ENCODE data around the gene VWA2.
A peak's percentile ranks its signal among the peaks of the same experiment; 100 is the strongest.

The VWA2 gene

DNA sequence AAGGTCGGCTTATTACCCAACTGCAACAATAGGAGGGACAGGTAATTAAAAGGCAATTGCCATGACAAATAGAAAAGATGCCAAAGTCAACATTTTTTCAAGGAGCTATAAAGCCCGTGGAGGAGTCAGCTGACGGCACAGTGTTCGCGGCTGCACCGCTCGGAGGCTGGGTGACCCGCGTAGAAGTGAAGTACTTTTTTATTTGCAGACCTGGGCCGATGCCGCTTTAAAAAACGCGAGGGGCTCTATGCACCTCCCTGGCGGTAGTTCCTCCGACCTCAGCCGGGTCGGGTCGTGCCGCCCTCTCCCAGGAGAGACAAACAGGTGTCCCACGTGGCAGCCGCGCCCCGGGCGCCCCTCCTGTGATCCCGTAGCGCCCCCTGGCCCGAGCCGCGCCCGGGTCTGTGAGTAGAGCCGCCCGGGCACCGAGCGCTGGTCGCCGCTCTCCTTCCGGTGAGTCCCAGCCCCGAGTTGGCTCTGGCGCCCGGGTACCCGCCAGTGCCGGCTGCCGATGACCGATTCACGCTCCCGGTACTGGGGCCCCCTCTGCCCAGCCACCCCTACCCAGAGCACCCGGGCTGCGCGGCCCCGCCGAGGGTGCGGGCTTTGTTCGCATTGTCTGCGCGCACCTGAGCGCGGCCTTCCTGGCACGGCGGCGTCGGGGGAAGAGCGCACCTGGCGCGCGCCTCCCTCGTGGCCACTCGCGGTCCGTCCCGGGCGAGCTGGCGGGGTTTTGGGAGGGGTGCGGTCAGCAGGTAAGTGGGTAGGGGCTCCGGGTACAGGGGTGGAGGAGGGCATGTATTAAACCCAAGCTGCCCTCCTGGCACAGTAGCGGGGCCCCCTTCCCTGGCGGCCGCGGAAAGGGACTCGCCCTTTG is at the start of gene VWA2:
Gene VWA2 (plus strand): TSS at position 138 of the 877 bp plus-strand sequence. CDS start 9,460 bp downstream, outside the sequence.
- Mint-ChIP-seq H3K9me3 (no peaks in the 10 kb centered on the region), H3K4me3 (no peak within 1 kb of the TSS), H3K27ac (no peak within 1 kb of the TSS), H3K4me1 (peaks cover 2% of the 10 kb centered on the region), H3K36me3 (no peaks in the 10 kb centered on the region), H3K27me3 (peaks cover 92% of the 10 kb centered on the region)
- peak; percentile 23 for DNase-seq
- CTCF ChIA-PET = interaction anchor here (0.6 kb wide), 1 partner anchor 437 kb away, joined by 3 read pairs; no protein-coding TSS in a partner anchor

- H3K9me3 Mint-ChIP-seq = no peaks in the 10 kb centered on the region
- peaks cover 38% of the 10 kb centered on the region for H3K27me3 Mint-ChIP-seq
- H3K27ac Mint-ChIP-seq = no peak overlapping the region
- H3K4me1 Mint-ChIP-seq = no peaks in the 10 kb centered on the region
- H3K4me3 Mint-ChIP-seq = no peak overlapping the region
- CTCF ChIA-PET = no interaction called here
- DNase-seq = no peak
- no peaks in the 10 kb centered on the region for H3K36me3 Mint-ChIP-seq
Measured at GRCh38 chr10:114189700-114190099, 49.4 kb upstream of the VWA2 start.

- Mint-ChIP-seq H3K4me1 (peaks cover 11% of the 10 kb centered on the region), H3K4me3 (no peak overlapping the region), H3K27ac (no peak overlapping the region), H3K36me3 (no peaks in the 10 kb centered on the region), H3K9me3 (no peaks in the 10 kb centered on the region), H3K27me3 (peaks cover 54% of the 10 kb centered on the region)
- CTCF ChIA-PET = no interaction called here
- no peak for DNase-seq
Measured at GRCh38 chr10:114195079-114195478, 44.0 kb upstream of the VWA2 start.

- no peak for DNase-seq
- H3K27me3 Mint-ChIP-seq = peaks cover 48% of the 10 kb centered on the region
- no peak overlapping the region for H3K4me3 Mint-ChIP-seq
- CTCF ChIA-PET = no interaction called here
- no peak overlapping the region for H3K27ac Mint-ChIP-seq
- no peaks in the 10 kb centered on the region for H3K36me3 Mint-ChIP-seq
- H3K9me3 Mint-ChIP-seq = no peaks in the 10 kb centered on the region
- peaks cover 11% of the 10 kb centered on the region for H3K4me1 Mint-ChIP-seq
Measured at GRCh38 chr10:114199239-114199638, 39.8 kb upstream of the VWA2 start.

- H3K4me3 Mint-ChIP-seq = no peak overlapping the region
- no peaks in the 10 kb centered on the region for H3K4me1 Mint-ChIP-seq
- H3K27me3 Mint-ChIP-seq = peaks cover 24% of the 10 kb centered on the region
- no peaks in the 10 kb centered on the region for H3K36me3 Mint-ChIP-seq
- no peak for DNase-seq
- no peaks in the 10 kb centered on the region for H3K9me3 Mint-ChIP-seq
- H3K27ac Mint-ChIP-seq = no peak overlapping the region
- CTCF ChIA-PET = interaction anchor here (0.5 to 0.7 kb wide), 3 partner anchors 11 to 118 kb away, joined by 3 read pairs; no protein-coding TSS in a partner anchor
Measured at GRCh38 chr10:114202812-114203211, 36.2 kb upstream of the VWA2 start.

GRCh38 chr10:114206902-114207301 is 32.2 kb upstream of the VWA2 start:
- Mint-ChIP-seq H3K4me3 (no peak overlapping the region), H3K27ac (no peak overlapping the region), H3K36me3 (no peaks in the 10 kb centered on the region), H3K27me3 (no peaks in the 10 kb centered on the region), H3K4me1 (no peaks in the 10 kb centered on the region), H3K9me3 (no peaks in the 10 kb centered on the region)
- CTCF ChIA-PET = no interaction called here
- DNase-seq = no peak

DNA sequence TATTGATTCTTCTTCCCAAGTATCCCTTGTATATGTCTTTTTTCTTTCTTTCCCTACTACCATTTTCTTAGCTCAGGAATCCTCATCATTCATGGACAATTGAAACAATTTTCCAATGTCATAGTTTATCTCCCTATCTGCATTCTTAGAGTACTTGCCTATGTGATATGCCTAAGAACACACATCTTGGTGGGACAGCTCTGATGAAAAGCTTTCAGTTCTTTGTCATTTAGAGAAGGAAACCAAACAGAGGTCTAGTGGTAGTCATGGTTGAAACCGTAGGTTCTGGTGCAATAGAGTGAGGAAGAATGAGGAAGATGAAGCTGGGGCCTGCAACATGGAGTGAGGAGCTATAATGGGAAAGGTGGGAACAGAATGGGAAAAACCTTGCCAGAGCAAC is 31.7 kb upstream of the VWA2 start:
- Mint-ChIP-seq H3K27me3 (no peaks in the 10 kb centered on the region), H3K4me1 (no peaks in the 10 kb centered on the region), H3K4me3 (no peak overlapping the region), H3K36me3 (no peaks in the 10 kb centered on the region), H3K27ac (no peak overlapping the region), H3K9me3 (no peaks in the 10 kb centered on the region)
- DNase-seq = no peak
- CTCF ChIA-PET = no interaction called here

DNA sequence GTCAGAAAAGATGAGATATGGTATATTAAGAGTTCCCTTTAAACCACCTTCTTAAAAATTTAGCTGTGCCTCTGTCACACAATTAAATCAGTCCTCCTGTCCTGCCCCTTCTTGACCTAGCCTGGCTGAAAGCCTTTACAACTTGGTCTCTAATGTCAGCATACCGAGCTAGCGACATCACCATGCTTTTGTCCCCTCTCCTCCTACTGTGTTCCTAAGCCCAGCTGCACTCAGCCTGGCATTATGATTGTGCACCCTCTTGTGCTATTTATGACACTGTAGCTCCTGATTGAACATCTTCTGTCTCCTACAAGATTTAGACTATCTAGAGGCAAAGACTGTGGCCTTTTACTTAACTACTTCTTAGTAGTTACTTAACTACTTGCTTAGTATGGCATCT is 30.7 kb upstream of the VWA2 start:
- Mint-ChIP-seq H3K27me3 (no peaks in the 10 kb centered on the region), H3K36me3 (no peaks in the 10 kb centered on the region), H3K9me3 (no peaks in the 10 kb centered on the region), H3K27ac (no peak overlapping the region), H3K4me3 (no peak overlapping the region), H3K4me1 (no peaks in the 10 kb centered on the region)
- no peak for DNase-seq
- CTCF ChIA-PET = interaction anchor here (0.6 kb wide), 1 partner anchor 31 kb away, joined by 3 read pairs; no protein-coding TSS in a partner anchor

- no peak for DNase-seq
- Mint-ChIP-seq H3K36me3 (no peaks in the 10 kb centered on the region), H3K27ac (no peak overlapping the region), H3K9me3 (no peaks in the 10 kb centered on the region), H3K4me3 (no peak overlapping the region), H3K4me1 (no peaks in the 10 kb centered on the region), H3K27me3 (peaks cover 6% of the 10 kb centered on the region)
- CTCF ChIA-PET = no interaction called here
Measured at GRCh38 chr10:114212153-114212552, 26.9 kb upstream of the VWA2 start.

DNA sequence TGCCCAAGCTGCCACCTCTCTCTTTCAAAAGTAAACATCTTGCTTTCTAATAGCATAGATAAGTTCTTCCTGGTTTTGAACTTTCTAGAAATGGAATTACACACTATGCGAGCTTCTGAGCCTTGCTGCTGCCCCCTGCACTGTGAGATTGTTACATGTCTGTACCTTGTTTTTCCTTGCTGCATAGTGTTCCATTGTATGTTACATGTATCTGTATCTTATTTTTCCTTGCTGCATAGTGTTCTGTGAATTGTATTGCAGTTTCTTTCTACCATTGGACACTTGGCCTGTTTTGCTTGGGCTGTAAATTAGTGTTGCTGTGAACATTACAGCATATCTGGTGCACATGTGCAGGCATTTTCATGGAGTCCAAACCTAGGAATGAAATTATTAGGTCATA is 24.0 kb upstream of the VWA2 start:
- CTCF ChIA-PET = no interaction called here
- no peaks in the 10 kb centered on the region for H3K4me1 Mint-ChIP-seq

GRCh38 chr10:114220281-114220680 is 18.8 kb upstream of the VWA2 start:
- no peaks in the 10 kb centered on the region for H3K36me3 Mint-ChIP-seq
- DNase-seq = no peak
- H3K9me3 Mint-ChIP-seq = no peaks in the 10 kb centered on the region
- no peak overlapping the region for H3K4me3 Mint-ChIP-seq
- H3K4me1 Mint-ChIP-seq = no peaks in the 10 kb centered on the region
- CTCF ChIA-PET = no interaction called here
- peaks cover 16% of the 10 kb centered on the region for H3K27me3 Mint-ChIP-seq
- no peak overlapping the region for H3K27ac Mint-ChIP-seq

More for the DNA sequence above, 24.0 kb upstream of the VWA2 start:
- Mint-ChIP-seq H3K9me3 (no peaks in the 10 kb centered on the region), H3K27me3 (peaks cover 10% of the 10 kb centered on the region), H3K27ac (no peak overlapping the region), H3K36me3 (no peaks in the 10 kb centered on the region), H3K4me3 (no peak overlapping the region)
- no peak for DNase-seq

GRCh38 chr10:114221235-114221634 is 17.8 kb upstream of the VWA2 start:
- no peaks in the 10 kb centered on the region for H3K36me3 Mint-ChIP-seq
- H3K9me3 Mint-ChIP-seq = no peaks in the 10 kb centered on the region
- DNase-seq = no peak
- H3K4me3 Mint-ChIP-seq = no peak overlapping the region
- CTCF ChIA-PET = no interaction called here
- H3K4me1 Mint-ChIP-seq = no peaks in the 10 kb centered on the region
- no peak overlapping the region for H3K27ac Mint-ChIP-seq
- peaks cover 19% of the 10 kb centered on the region for H3K27me3 Mint-ChIP-seq

DNA sequence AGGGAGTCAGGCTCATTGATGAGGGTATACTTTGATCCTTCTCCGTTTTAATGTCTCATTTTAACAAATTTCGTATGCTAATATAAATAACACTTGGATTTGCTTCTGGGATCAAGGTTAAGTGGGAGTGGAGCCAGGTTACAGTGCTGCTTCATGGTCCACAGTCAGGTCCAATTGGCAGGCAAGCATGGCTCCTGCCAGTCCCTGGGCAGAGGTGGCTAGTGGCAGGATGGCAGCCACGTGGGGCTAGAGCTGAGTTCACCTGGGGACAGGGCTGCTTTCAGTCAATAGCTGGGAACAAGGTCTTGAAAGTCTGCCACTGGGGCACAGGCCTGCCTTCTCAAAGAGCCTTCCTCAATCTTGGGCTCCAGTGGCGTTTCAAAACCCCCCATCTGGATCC is 16.0 kb upstream of the VWA2 start:
- Mint-ChIP-seq H3K27me3 (peaks cover 18% of the 10 kb centered on the region), H3K4me1 (no peaks in the 10 kb centered on the region), H3K9me3 (no peaks in the 10 kb centered on the region), H3K36me3 (no peaks in the 10 kb centered on the region), H3K4me3 (no peak overlapping the region), H3K27ac (no peak overlapping the region)
- CTCF ChIA-PET = interaction anchor here (1.8 kb wide), 1 partner anchor 81 kb away, joined by 5 read pairs; no protein-coding TSS in a partner anchor
- DNase-seq = no peak

DNA sequence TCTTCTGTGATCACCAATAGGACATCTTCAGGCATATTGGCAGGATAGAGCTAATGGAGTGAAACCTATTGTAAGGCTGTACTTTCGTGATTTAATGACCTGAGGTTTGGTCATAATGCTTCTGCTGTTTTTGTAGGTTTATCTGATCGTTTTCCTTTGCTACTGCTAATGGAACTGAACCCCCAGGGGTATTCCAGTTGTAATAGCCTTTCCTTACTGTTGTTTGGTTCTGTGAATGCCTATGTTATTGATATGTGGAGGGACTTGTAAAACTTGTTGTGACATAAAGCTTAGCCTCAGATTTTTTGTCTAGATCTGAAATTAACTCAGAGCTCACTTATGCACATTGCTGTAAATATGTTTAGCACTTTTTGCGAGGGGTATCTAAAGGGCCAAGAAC is 10.9 kb upstream of the VWA2 start:
- Mint-ChIP-seq H3K9me3 (no peaks in the 10 kb centered on the region), H3K27ac (no peak overlapping the region), H3K4me1 (no peaks in the 10 kb centered on the region), H3K36me3 (no peaks in the 10 kb centered on the region), H3K27me3 (peaks cover 13% of the 10 kb centered on the region), H3K4me3 (no peak overlapping the region)
- DNase-seq = no peak
- CTCF ChIA-PET = no interaction called here

GRCh38 chr10:114232561-114233176 is 6.4 kb upstream of the VWA2 start:
- CTCF ChIA-PET = no interaction called here
- H3K36me3 Mint-ChIP-seq = no peaks in the 10 kb centered on the region
- H3K27me3 Mint-ChIP-seq = peaks cover 37% of the 10 kb centered on the region
- no peak overlapping the region for H3K27ac Mint-ChIP-seq
- no peak for DNase-seq
- no peaks in the 10 kb centered on the region for H3K4me1 Mint-ChIP-seq
- no peaks in the 10 kb centered on the region for H3K9me3 Mint-ChIP-seq
- no peak overlapping the region for H3K4me3 Mint-ChIP-seq
